HG02970 (cell line): ENCODE results near the gene MS4A14.
A peak's percentile ranks its signal among the peaks of the same experiment; 100 is the strongest.
"Not testable (repeated sequence)": the region's sequence is repeated elsewhere in the genome, so short reads cannot be mapped to it uniquely, and the experiment has no call there.

Experiments
- ATAC-seq: cut with Tn5 transposase; IDR thresholded peaks from one replicate; pipeline ENCODE4 v1.9.1; 2021; ENCODE audit warnings: mild to moderate bottlenecking, moderate library complexity, moderate number of reproducible peaks; ENCODE audit not compliant: unreplicated experiment, low FRiP score

The MS4A14 gene

GRCh38 chr11:60389279-60389910 lies 6.9 kb upstream of the MS4A14 start:
- peak; percentile 67 for ATAC-seq

GRCh38 chr11:60390419-60390818 lies 5.8 kb upstream of the MS4A14 start:
- no peak for ATAC-seq

GRCh38 chr11:60392361-60392760 lies 3.9 kb upstream of the MS4A14 start:
- no peak for ATAC-seq

GRCh38 chr11:60393016-60393415 lies 3.2 kb upstream of the MS4A14 start:
- ATAC-seq = no peak

GRCh38 chr11:60394666-60395380 lies 1.4 kb upstream of the MS4A14 start:
- ATAC-seq = no peak

- no peak for ATAC-seq
Measured at GRCh38 chr11:60396799-60397198, 540 bp downstream of the MS4A14 start.

- ATAC-seq = no peak
Measured at GRCh38 chr11:60420015-60420414, 23.8 kb downstream of the MS4A14 start.

GRCh38 chr11:60422609-60423008 lies 26.4 kb downstream of the MS4A14 start:
- no peak for ATAC-seq

- ATAC-seq = no peak
Measured at GRCh38 chr11:60428517-60428916, 32.3 kb downstream of the MS4A14 start.

- ATAC-seq = no peak
Measured at GRCh38 chr11:60429272-60429671, 33.0 kb downstream of the MS4A14 start, which contains the start of gene MS4A5. Gene MS4A5, plus strand, starts transcription at chr11:60429572. Its CDS starts 103 bp downstream, at chr11:60429675.

- ATAC-seq = no peak
Measured at GRCh38 chr11:60431251-60431650, 35.0 kb downstream of the MS4A14 start.

GRCh38 chr11:60433401-60433800 lies 37.1 kb downstream of the MS4A14 start:
- no peak for ATAC-seq

- ATAC-seq = no peak
Measured at GRCh38 chr11:60447070-60447469, 50.8 kb downstream of the MS4A14 start.

GRCh38 chr11:60447846-60448245 lies 51.6 kb downstream of the MS4A14 start:
- no peak for ATAC-seq

- ATAC-seq = not testable (repeated sequence)
Measured at GRCh38 chr11:60451185-60451584, 54.9 kb downstream of the MS4A14 start.

- no peak for ATAC-seq
Measured at GRCh38 chr11:60454212-60454611, 58.0 kb downstream of the MS4A14 start.

- ATAC-seq = peak; percentile 88
Measured at GRCh38 chr11:60455531-60456042, 59.3 kb downstream of the MS4A14 start, which contains the start of gene MS4A1. Gene MS4A1, plus strand, starts transcription at chr11:60455847. Its CDS starts 6,528 bp downstream, at chr11:60462375.

GRCh38 chr11:60457576-60457975 lies 61.3 kb downstream of the MS4A14 start:
- ATAC-seq = peak; percentile 36

- ATAC-seq = no peak
Measured at GRCh38 chr11:60459345-60459744, 63.1 kb downstream of the MS4A14 start.
